Mesothelial cell of epicardium (in vitro differentiated cells): Measurements from ENCODE around the gene TLR8. TPM values are rescaled to one million over a fixed set of nuclear protein-coding genes. Genes with fewer than 3 reads are reported as not detected.

Experiments
- DNase-seq, 2 experiments: peaks; one replicate each; pipeline ENCODE4 v3.0.0; 2021; ENCODE audit warnings: low spot score in 2 of 2; ENCODE audit not compliant: unreplicated experiment in 2 of 2
- H3K27ac Mint-ChIP-seq: 2 replicates; pipeline ENCODE4 v1.8.0; 2021; ENCODE audit warnings: mixed read lengths
- H3K27me3 Mint-ChIP-seq: 2 replicates; pipeline ENCODE4 v1.8.0; 2021; ENCODE audit warnings: low read depth, mixed read lengths
- H3K36me3 Mint-ChIP-seq: 2 replicates; pipeline ENCODE4 v1.8.0; 2021; ENCODE audit warnings: mixed read lengths
- H3K4me1 Mint-ChIP-seq: 2 replicates; pipeline ENCODE4 v1.8.0; 2021; ENCODE audit warnings: mixed read lengths
- H3K4me3 Mint-ChIP-seq: 2 replicates; pipeline ENCODE4 v1.8.0; 2021; ENCODE audit warnings: mild to moderate bottlenecking, moderate library complexity, mixed read lengths
- H3K9me3 Mint-ChIP-seq: 2 replicates; pipeline ENCODE4 v1.8.0; 2021; ENCODE audit warnings: mixed read lengths
- CTCF ChIP-seq: fragments of 200-600 bp; sonication (generic); IDR thresholded peaks from one replicate; pipeline ENCODE4 v1.5.0; 2021; ENCODE audit warnings: antibody characterized with exemption; ENCODE audit not compliant: unreplicated experiment
- total RNA-seq: library from RNA; stranded (reverse); gene quantifications from 3 replicates; pipeline ENCODE4 v1.2.1, GENCODE V29; 2021

TLR8 gene
- total RNA-seq, 1 donor from 2014 or later, result not detected

GRCh38 chrX:12965131-12965940, 58.9 kb downstream of the TLR8 start:
- Mint-ChIP-seq H3K27me3 (no peaks in the 10 kb centered on the region), H3K4me3 (no peak overlapping the region), H3K4me1 (no peaks in the 10 kb centered on the region), H3K27ac (no peak overlapping the region), H3K9me3 (peaks cover 31% of the 10 kb centered on the region), H3K36me3 (peaks cover 1% of the 10 kb centered on the region)
- TF ChIP-seq CTCF, result no peak
- no peak for DNase-seq

- Mint-ChIP-seq H3K27me3 (no peaks in the 10 kb centered on the region), H3K4me3 (no peak overlapping the region), H3K9me3 (peaks cover 25% of the 10 kb centered on the region), H3K36me3 (peaks cover 1% of the 10 kb centered on the region), H3K4me1 (peaks cover 6% of the 10 kb centered on the region), H3K27ac (no peak overlapping the region)
- no peak for DNase-seq
- TF ChIP-seq CTCF, result no peak
Measured at GRCh38 chrX:12966151-12966550, 59.7 kb downstream of the TLR8 start.

- Mint-ChIP-seq H3K4me3 (no peak overlapping the region), H3K27me3 (no peaks in the 10 kb centered on the region), H3K27ac (no peak overlapping the region), H3K36me3 (peaks cover 1% of the 10 kb centered on the region), H3K9me3 (peaks cover 20% of the 10 kb centered on the region), H3K4me1 (peaks cover 8% of the 10 kb centered on the region)
- DNase-seq, result no peak
- TF ChIP-seq CTCF, result no peak
Measured at GRCh38 chrX:12967711-12968465, 61.5 kb downstream of the TLR8 start.

- no peak for DNase-seq
- no peaks in the 10 kb centered on the region for H3K27me3 Mint-ChIP-seq
- H3K4me3 Mint-ChIP-seq, result no peak overlapping the region
- H3K36me3 Mint-ChIP-seq, result no peaks in the 10 kb centered on the region
- H3K27ac Mint-ChIP-seq, result peak overlapping the region; percentile 35
- peaks cover 17% of the 10 kb centered on the region for H3K9me3 Mint-ChIP-seq
- TF ChIP-seq CTCF, result no peak
- peaks cover 19% of the 10 kb centered on the region for H3K4me1 Mint-ChIP-seq
Measured at GRCh38 chrX:12970691-12971202, 64.3 kb downstream of the TLR8 start.

- Mint-ChIP-seq H3K4me1 (peaks cover 19% of the 10 kb centered on the region), H3K4me3 (no peak overlapping the region), H3K36me3 (peaks cover 3% of the 10 kb centered on the region), H3K9me3 (peaks cover 14% of the 10 kb centered on the region), H3K27ac (peak overlapping the region; percentile 30), H3K27me3 (no peaks in the 10 kb centered on the region)
- no peak for DNase-seq
- no peak for TF ChIP-seq CTCF
Measured at GRCh38 chrX:12971282-12972003, 65.0 kb downstream of the TLR8 start.
